HG02642 (cell line): ENCODE data around the gene OVAAL.

Experiments
- ATAC-seq: cut with Tn5 transposase; IDR thresholded peaks from one replicate; pipeline ENCODE4 v1.9.1; 2021; ENCODE audit warnings: mild to moderate bottlenecking; ENCODE audit not compliant: unreplicated experiment, poor library complexity

Gene OVAAL

DNA sequence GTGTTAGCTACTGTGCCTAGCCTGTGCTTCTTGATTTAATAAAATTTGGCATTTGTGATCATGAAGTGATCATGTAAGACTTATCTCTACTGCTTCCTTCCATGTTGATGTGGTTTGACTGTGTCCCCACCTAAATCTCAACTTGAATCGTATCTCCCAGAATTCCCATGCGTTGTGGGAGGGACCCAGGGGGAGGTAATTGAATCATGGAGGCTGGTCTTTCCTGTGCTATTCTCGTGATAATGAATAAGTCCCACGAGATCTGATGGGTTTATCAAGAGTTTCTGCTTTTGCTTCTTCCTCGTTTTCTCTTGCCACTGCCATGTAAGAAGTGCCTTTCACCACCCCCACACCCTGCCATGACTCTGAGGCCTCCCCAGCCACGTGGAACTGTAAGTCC is at the start of gene OVAAL:
Gene OVAAL, plus strand, starts transcription at position 301 of the 400 bp plus-strand sequence.
- no peak for ATAC-seq

DNA sequence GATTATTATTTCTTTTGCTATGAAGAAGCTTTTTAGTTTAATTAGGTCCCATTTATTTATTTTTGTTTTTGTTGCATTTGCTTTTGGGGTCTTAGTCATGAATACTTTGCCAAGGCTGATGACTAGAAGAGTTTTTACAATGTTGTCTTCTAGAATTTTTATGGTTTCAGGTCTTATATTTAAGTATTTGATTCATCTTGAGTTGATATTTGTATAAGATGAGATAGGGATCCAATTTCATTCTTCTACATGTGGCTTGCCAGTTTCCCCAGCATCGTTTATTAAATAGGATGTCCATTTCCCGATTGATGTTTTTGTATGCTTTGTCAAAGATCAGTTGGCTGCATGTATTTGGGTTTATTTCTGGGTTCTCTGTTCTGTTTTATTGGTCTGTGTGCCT is 47.9 kb upstream of the OVAAL start:
- ATAC-seq = no peak

DNA sequence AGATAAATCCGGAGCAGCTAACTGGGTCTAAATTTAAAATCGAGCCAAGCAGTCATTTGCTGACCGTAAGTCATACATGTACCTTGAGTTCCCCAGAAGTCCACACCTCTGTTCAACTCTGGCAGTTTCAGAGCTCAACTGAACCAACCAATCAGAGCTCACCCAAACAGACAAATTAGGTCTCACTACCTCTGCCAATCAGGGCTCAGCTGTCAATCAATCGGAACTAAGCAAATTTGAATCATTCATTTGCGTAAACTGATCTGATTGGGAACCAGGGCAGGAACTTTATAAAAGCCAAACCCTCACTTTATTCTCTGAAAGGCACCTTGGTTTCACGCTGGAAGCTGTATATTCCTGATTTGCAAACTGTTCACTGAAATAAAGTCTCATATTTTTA is 45.2 kb upstream of the OVAAL start:
- ATAC-seq = no peak

DNA sequence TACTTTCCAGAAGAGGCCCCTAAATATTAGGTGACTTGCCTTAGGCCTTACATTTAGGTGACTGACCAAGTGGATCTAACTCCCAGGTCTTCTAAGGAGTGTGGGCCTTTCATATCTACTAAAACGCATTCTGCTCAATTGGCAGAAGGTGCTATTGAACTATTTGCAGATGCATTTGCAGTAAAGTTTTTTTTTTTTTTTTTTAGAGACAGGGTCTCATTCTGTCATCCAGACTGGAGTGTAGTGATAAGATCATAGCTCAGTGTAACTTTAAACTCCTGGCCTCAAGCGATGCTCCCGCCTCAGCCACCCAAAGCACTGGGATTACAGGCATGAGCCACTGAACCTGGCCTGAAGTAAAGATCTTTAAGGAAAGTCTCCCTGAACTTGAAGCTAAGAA is 43.4 kb upstream of the OVAAL start:
- ATAC-seq = no peak

DNA sequence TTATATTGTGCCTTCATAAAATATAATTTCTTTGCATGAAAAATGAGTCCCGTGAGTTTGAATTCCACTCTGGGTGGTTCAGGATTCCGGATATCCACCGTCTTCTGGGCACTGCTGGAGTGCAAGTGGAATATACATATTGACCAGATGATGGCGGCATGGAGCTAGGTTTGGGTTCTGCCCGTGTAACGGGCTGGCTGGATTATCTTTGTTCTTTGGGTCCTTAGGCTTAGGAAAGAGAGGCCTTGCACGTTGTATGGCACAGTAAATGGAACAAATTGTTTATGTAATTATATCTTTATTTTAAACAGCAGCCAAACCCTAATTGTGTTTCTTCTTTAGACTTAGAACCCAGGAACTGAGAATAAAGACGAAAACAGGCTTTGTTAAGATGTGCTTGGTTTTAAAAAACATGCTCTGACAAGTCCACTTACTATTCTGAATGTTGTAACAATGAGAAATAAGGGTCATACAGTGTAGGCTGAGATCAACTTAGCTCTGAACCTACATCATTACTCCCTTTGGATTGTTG is 42.8 kb upstream of the OVAAL start:
- ATAC-seq = peak; percentile 93

DNA sequence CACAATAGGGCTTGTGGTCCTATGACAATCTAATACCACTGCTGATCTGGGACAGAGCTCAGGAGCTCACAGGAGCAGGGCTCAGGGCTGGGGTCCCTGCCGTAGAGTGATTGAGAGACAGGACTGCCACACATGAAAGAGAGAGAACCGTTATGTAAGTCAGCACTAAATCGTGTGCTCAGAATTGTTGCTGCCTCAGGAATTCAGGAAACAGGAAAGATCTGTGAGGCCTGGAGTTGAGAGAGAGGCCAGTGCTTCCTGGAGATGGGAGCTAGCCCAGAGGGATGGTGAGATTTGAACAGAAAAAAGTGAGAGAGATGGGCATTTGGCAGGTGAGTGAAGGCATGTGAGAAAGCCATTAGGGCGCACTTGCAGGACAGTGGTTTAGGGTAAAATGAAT is 38.9 kb upstream of the OVAAL start:
- no peak for ATAC-seq

DNA sequence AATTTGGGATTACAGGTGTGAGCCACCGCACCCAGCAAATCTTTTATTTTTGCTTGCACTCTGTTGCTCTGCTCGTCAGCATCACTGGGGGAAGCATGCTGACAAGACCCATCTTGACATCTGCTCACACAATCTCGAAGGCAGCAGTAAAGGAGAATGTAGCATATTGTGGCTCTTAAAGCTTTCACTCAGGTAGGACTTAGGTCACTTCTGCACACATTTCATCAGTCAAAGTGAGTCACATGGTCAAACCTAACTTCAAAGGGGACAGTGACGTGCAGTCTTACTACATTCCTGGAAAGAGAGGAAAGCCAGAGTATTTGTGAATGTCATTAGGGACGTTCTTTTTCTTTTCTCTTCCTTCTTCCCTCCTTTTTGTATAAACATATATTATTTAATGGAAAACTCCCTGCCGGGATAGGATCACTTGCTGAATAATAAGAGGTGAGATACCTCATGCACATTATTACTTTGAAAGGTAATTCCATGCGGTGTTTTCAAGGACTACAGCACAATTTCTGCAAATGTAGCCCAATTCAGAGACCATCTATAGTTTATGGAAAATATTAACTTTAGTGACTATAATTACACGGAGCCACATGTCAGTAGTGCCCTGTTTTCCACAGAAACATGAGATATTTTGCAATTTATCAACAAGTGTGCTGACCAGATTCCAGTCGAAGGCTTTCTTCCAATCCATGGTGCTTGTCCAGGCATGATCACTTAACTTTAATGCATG is 37.1 kb upstream of the OVAAL start:
- ATAC-seq = no peak

DNA sequence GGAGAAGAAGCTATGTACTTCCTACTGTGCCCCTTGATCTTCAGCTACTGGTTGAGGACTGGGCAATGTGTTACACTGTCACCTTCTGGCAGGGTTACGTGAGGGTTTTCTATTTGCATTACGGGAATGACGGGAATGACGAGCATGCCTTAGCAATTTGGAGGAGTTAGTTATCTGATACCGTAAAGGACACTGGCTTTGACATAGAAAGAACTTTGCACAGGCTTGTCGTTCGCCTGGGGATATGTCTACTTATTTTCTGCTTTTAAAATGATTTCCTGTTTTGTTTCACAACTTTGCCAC is 36.6 kb upstream of the OVAAL start:
- ATAC-seq = no peak

DNA sequence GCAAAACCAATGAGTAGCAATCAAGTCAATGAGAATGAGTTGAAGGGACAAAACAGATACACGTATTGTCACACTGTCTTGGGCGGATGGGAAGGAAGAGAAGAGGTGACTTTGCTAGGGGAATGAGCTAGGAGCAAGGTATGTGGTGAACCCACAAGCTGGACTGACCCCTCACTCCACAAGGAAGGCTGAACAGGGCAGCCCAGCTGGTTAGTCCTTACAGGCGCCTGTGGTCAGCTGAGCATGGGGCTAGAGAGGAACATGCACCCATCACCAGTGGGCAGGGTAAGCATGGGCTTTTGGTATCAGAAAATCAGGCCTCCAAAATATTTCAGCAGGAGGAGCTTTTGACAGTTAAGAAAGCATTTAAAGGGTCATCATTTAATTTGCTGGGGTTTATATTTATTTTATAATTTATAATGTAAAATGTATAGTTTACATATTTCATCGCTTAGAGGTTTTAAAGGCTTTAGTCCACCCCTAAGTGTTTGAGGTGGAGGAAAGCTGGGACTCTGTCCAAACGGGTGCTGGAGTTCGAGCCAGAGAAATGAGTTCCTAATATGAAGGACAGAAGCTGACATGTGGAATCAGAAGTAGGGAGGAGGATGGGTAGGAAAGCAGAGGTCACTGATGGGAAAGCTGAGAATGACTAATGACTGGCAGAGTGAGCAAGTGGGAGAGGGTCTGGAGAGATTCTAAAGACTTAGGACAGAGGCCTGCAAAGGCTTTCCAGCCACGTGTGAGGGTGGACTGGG is 34.4 kb upstream of the OVAAL start:
- no peak for ATAC-seq

DNA sequence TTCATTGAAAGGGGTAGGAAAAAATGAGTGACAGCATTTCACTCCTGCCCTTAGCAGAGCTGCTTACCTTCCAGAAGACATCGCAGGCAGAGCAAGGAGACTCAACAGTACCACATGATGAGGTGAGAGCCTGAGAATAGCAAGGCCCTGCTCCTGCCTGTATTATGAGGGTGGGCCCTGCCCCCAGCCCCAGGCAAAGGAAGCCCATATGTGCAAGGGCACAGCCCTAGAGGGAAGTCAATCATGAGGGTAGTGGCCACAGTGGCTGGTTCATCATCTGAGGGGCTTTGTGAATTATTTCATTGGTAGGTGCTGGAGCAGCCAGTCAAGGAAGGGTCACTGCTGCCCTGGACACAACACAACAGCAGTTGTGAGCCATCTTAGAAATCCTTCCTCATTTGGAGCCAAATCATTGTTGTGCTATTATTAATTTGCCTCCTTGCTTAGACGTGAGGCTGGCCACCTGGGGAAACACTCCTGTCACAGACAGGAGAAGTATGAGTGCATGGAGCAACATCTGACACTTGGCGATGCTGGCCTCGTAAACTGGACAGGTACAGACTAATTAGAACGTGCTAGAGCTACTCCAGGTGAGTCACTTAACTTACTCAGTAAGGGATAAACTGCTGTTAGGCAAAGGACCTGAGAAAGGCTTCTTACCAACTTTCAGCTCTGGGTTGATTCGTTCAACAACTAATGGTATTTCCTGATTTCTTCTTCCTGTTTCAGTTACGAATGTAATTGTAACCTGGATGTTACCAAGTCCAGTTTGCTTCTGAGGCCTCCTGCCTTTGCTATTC is 33.6 kb upstream of the OVAAL start:
- no peak for ATAC-seq

DNA sequence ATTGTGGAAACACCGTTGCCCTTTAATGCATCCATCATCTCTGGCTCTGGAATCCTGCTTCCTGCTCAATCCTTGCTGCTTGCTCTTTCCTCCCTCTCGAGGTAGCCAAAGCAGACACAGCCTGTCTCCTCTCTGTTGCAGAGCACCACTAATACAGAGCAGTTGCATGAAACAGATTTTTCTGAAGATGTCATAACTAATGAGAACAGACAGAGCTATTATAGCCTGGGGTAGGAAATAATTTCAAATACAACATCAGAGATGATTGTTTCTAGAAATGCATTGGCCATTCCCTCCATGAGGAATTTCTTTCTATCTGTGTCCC is 33.1 kb upstream of the OVAAL start:
- no peak for ATAC-seq

DNA sequence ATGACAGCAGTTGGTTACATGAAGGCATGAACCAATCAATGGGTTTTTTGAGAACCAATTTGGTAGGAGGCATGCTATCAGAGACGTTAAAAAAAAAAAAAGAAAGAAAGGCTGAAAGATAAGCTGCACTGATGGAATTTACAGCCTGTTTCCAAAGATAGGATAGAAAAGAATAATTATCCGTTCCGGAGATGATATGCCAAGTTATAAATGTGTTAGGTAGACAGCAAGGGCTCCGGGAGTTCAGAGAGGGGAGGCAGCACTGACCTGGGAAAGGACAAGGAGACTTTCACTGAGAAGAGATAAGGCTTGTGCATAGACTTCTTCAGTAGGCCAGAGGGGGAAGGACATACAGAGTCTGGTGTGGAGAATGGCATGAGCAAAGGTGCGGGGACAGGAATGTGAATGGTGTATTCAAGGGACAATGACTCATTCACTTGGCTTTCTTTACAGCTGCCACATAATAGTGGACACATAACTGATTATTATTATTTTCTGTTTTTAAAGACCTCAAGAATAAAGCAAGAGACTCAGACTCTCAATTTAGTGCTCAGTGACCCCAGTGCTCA is 31.6 kb upstream of the OVAAL start:
- no peak for ATAC-seq

DNA sequence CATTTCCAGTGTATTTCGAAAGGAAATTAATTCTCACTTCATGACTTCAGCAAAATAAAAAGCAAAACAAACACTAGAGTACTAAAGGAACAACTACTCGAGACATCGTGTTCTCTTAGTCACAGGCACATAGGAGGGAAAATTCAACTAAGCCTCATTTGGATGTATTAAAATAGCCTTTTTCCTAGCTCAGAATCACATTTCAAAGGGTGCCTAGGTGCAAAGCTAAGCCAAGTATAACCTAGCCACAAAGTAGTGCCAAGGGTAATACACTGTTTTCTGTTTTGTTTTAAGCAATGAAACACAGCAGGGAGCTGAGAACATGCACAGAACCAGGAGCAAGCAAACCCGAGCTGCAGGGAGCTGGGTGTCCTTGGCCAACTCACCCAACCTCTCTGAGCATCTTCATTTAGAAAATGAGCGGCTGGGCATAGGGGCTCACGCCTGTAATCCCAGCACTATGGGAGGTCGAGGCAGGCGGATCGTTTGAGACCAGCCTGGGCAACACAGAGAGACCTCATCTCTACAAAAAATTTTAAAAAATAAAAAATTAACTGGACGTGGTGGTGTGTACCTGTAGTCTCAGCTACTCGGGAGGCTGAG is 29.8 kb upstream of the OVAAL start:
- no peak for ATAC-seq

DNA sequence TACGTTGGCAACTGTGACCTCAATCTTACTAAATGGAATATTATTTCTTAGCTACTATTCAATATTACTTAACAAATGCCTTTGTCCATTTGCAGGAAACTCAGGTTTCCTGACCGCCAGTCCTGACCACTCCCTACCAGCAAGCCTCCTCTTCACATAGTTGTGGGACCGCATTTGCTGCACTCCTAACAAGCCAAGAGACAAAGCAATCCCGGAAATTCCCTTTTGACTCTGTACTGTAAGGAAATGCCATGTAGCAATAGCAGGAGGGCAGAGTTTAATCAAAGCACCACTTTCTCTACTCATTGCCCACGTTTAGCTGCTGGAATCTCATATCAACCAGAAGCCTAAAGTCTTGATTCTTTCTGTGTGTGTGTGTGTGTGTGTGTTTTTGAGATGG is 28.3 kb upstream of the OVAAL start:
- ATAC-seq = no peak

DNA sequence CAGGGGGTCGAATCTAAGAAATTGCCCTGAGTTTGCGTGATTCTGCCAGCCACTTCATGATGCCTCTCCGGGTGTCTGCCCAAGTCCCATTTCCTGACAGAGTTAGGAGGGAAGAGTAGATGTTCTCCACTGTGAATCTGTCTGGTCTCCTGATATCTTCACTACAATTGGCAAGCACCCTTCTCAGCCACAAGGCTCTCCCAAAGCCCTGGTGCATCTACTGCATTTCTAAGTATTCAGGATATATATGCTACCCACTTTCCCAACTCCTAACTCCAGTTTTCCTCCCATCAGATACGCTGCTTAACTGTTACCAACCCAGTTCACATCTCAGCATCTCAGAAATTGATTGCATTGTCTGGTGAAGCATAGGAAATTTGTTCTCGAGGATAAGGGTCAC is 25.9 kb upstream of the OVAAL start:
- no peak for ATAC-seq

DNA sequence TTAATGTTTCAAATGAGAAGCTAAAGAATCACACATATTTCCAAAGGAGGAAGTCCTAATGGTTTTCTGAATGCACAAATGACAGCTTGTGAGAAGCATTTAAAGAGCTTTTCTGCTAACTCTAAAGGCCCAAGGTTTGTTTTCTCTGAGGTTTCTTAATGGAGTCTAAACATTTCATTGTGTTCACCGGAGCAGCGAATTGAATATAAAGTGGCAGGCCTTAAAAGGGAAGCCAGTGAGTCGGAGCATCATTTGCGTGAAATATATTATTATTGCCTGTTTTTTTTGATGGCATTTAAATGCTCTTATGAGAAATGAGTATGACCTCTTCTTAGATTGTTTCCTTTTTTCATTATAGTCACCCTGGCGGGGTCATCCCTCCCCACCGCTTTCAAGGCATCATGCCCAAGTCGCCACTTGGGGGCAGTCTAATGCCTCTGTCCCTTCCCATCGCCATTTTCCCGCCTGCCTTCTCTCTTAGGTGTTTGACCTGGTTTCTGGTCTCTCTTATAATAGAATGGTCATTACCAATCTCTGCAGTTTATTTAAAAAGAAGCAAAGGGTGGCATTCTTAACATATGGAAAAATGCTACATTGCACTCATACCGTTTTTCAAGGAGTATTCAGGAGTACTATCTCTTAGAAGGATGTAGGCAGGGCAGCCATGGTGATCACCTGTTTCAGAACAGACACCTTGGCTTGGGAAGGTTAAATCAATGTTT is 25.3 kb upstream of the OVAAL start:
- ATAC-seq = no peak

DNA sequence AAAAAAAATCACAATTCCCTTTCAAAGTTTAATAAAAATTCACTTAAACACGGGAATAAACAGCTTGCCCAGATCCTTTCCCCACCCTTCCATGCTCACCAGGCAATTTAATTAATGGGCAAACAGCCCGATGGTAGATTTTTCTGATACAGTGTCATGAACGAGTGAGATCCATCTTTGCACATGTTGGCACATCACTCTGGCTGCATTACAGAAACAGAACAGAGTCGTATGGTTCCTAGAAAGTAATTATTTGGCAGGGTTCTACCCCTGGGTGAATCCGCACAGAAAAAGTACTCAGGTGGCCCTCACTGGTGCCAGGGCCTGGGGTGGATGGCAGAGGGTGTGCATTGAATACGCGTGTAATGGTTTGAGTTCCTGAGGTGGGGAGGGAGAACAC is 24.6 kb upstream of the OVAAL start:
- no peak for ATAC-seq

DNA sequence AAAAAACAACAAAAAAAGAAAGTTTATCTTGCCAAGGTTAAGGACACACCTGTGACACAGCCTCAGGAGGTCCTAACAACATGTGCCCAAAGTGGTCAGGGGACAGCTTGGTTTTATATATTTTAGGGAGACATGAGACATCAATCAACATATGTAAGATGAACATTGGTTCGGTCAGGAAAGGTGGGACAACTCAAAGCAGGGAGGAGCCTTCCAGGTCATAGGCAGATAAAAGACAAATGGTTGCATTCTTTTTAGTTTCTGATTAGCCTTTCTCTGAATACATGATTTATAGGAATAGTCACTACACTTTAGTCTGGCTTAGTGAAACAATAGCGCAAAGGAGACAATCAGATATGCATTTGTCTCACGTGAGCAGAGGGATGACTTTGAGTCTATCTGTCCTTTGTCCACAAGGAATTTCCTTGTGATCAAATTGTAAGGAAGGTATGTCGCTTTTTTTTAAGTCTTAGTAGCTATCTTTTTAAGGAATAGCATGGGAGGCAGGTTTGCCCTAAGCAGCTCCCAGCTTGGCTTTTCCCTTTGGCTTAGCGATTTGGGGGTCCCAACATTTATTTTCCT is 23.3 kb upstream of the OVAAL start:
- no peak for ATAC-seq

DNA sequence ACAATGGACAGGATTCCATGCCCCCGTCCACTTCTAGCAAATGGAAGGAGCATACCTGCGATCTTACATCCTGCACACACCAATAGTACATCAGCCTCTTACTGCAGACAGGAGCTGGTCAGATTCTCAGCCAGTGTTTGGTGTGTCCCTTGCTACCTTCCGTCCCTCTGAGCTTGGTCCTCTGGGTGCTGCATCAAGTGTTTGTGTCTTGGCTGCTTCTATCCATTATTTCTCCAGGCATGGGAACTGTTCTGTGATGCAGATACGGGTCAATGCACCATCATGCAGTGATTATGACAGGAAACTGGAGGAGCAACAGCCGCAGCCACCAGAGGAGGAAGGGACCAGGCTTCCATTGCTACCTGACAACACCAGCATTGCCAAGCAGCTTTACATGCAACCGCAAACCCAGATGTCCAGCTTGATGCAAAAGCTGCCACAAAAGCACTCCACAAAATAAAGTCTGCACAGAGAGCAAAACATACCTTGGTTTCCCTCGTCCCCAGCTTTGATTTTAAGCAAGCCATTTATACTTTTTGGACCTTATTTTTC is 21.9 kb upstream of the OVAAL start:
- ATAC-seq = no peak
